ENCODE results near the gene RTN4RL1. TPM values are rescaled to one million over a fixed set of nuclear protein-coding genes. Genes with fewer than 3 reads are reported as not detected.

RTN4RL1 gene
- total RNA-seq, 1 experiment from 2014 or later = 0.12 TPM

DNA sequence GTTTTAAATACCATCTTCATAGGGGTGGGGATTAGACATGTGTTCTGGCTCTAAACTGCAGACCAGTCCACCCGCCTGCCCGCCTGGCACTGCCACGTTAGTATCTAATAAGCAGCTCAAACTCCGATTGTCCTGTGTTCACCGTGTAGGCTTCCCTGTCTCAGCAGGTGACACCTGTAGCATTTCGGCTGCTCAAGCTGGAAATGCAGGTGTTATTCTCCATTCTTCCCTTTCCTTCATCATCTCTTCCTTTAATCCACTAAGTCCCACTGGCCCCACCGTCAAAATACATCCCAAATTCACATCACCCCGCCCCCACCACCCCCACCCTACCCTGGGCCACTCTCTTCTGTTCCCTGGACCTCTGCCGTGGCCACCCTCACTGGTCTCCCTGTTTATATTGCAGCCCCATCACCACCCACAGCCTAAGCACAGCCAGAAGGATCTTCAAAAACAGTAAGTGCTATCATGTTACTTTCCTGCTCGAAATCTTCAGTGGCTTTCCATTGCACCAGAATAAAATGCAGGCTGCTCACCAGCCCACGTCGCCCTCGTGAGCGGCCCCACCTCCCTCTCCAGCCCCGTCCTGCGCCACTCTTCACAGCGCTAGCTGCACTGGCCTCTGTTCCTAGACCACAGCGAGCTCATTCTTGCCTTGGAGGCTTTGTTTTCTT lies 65.1 kb downstream of the RTN4RL1 start:
- no peak for DNase-seq (ENCODE audit: extremely low read depth, low read depth)

DNA sequence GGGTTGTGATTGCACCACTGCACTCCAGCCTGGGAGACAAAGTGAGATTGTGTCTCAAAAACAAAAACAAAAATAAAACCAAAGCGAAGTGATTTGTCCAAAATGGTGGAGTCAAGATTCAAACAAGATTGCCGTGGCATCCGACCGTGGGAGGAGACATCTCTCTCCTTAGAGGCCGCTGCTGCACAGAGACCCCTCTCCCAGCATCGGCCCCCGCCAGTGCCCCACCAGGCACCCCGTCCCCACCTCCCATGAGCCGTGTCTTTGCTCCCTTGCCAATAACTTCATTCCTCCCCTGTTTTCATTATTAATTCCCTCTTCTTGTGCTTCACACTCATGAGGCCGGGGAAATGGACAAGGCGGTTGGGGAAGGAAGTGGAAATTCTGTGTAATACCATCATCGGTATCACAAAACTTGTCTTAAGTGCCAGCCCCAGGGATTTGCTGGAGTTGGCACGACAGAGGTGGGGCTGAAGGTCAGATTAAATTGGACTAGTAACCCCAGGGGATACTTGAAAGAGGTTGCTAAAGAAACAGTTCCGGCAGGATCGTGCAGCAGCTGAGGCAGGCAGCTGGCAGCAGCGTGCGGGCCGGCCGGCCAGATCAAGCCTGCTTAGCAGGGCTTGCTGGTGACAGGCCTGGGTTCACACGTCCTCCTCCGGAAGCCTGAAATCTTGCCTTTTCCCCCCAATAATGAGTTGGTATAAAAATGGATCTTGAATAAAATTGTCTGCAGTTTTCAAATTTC lies 66.8 kb downstream of the RTN4RL1 start:
- DNase-seq (ENCODE audit: extremely low read depth, low read depth) = no peak

DNA sequence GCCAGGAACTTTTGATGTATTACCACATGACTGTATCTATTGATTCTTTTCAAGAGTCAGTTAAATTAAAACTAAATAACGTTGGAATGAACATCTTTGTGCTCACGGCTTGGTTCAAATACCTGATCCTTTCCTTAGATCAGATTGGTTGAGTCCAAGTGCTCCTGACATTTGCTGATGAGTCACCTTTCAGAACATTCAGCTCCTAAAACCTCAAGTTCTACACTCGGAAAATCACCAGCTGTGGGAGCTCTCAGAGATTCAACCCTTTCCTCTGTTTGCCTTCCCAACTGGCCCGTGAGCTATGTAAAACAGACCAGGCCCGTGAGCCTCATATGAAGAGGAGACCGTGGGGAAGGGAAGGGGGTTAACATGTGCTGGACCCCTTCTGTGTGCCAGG lies 68.1 kb downstream of the RTN4RL1 start:
- no peak for DNase-seq (ENCODE audit: extremely low read depth, low read depth)

DNA sequence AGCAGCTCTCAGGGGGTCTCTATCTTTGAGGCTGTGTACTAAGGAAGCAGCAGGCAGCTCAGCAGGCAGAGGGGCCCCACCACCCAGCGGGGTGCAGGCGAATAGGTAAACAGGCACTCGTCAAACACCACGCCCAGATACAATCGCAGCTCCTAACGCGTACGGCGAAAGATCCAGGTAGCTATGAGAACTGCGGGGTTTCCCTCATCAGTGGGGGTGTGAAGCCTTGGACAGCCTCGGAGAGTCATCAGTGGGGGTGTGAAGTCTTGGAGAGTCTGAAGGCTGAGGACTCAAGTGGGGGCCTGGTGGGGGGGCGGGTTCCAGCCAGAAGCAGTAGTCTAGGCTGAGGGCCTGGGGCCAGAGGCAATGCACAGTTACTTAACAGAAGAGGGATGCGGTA lies 69.0 kb downstream of the RTN4RL1 start:
- DNase-seq (ENCODE audit: extremely low read depth, low read depth) = no peak

DNA sequence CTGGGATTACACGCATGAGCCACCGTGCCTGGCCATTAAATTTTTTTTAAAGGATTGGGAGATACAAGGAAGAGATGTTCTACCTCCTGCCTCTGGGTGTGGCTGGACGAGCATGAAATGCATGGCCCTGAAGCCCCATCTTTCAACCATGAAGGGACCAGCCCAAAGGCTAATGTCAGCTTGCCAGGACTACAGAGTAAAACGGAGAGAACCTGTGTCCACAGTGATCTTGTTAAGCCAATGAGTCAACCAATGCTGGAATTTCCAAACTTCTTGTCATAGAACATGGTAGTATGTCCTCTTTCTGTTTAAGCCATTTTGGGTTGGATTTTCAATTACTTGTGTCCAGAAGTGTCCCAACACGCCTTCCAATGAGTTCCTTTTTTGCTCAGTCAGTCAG lies 71.3 kb downstream of the RTN4RL1 start:
- DNase-seq (ENCODE audit: extremely low read depth, low read depth) = no peak

DNA sequence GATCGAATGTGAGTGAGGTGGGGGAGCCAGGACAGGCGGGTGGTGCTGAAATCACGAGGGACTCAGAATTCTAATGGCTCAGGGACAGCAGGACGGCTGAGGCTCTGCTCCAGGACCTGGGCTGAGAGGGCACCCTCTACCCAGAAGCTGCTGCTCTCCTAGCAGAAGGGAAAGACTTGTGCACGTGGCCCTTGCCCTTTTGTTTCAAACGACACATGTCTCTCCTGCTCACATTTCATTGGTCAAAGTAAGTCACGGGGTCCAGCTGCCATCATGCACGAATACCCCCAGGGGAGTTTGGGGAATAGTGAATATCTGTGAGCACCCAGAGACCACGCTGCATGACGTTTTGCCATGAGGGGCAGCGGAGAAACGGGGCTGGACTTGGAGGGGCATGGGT lies 73.2 kb downstream of the RTN4RL1 start:
- no peak for DNase-seq (ENCODE audit: extremely low read depth, low read depth)

DNA sequence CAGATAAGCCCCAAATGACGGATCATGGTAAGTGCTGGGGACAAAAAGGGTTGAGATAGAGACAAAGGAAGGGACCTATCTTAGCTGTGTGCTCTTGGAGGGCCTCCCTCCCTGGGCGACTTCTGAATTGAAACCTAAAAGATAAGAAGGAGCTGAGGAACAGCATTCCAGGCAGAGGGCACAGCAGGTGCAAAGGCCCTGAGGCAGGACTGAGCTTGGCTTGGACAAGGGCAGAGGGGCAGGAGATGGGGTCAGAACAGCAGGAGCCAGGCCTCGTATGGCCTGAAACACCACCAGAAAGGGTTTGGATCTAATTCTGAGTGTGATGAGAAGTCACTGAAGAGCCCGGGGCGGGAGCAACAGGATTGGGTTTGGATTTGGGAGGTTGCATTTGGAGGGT lies 75.4 kb downstream of the RTN4RL1 start:
- no peak for DNase-seq (ENCODE audit: extremely low read depth, low read depth)

DNA sequence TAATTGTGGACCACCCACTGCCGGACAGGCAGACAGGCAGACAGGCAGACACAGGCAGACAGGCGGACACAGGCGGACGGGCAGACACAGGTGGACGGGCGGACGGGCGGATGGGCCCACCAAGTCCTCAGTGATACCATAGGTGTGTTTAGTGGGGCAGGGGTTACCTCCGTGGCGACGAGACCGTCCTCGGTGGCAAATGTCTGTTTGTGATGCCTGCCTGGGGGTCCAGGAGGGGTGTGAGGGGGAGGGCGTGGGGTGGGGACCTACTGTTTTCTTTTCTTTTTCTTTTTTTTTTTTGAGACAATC lies 76.7 kb downstream of the RTN4RL1 start:
- DNase-seq (ENCODE audit: extremely low read depth, low read depth) = no peak

DNA sequence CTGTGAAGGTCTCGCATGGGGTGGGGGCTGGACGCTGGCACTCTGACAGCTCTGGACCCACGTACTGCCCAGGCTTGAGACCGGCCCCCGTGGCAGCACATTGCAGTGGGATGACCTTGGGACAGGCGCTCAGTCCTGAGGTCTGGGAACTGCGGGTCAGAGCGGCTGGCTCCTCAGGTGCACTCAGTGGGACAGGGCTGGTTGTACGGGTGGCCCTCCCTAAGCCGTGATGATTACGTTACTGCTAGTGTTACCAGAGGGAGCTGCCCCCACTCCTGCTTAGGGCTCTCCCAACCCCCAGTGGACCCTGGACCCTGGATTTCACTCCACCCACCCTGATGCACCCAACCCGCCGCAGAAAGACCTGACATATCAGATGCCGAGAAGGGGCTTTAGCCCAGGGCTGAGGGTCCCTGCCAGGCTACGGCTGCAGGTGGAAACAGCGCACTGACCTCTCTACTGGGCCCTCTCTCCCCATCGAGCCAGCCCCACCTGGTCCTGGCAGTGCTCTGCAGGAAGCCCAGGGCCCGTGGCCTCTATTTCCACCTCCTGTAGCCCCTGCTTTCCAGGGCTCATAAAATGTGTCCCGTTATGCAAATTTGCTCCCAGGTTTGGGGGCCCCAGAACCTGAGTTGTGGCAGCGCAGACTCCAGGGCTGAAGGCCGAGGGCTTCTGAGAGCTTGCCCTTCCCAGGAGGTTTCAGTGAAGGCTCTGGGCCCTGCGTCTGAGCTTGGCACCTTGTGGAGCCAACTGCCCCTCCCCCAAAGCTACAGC lies 77.2 kb downstream of the RTN4RL1 start:
- DNase-seq (ENCODE audit: extremely low read depth, low read depth) = no peak

DNA sequence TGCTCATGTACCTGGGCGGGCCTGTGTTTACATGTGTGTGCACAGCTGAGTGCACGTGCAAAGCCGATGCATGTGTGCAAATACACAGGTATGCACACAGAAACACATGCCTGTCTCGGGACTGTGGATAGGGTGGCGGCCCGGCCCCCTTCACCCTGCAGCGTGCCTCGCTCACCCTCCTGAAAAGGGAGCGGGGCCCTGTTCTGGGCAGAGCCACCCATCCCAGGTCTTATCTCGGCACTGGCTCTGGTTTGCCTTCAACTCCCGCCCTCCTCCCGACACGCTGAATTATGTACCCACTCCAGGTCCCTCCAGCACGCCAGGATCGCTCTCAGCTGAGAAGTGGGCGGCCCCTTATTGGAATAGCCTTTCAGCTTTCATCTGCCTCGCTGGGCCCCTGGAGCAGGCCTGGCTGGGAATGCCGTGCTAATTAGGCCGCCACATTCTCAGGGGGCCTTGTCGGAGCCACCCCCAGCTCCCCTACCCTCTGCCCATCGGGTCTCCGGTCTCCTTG lies 77.8 kb downstream of the RTN4RL1 start:
- no peak for DNase-seq (ENCODE audit: extremely low read depth, low read depth)

DNA sequence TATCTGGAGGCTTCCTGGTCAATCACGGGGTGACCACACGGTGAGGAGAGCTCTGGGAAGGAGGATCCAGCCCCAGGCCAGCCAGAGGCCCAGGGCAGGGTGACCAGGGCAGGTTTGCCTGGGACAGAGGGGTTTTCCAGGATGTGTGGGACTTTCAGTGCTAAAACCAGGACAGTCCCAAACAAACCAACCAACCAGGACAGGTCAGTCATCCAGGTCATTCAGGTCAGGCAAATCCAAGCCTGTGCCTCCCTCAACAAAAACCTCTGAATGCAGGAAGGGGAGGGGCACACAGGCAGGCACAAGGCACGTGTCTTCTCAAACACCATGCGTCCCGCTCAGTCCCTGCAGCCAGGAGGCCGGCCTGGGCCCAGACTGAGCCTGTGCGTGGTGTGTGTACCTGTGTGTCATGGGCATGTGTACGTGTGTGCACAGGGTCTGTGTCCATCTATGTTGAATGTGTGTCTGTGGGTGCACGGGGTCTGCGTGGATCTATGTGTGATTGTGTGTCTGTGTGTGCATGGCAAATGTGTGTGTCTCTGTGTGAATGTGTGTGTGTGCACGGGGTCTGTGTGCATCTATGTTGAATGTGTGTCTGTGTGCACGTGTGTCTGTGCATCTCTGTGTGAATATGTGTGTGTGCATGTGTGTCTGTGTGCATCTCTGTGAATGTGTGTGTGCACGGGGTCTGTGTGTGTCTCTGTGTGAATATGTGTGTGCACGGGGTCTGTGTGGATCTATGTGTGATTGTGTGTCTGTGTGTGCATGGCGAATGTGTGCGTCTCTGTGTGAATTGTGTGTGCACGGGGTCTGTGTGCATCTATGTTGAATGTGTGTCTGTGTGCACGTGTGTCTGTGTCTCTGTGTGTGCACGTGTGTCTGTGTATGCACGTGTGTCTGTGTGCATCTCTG lies 78.9 kb downstream of the RTN4RL1 start:
- DNase-seq (ENCODE audit: extremely low read depth, low read depth) = no peak

DNA sequence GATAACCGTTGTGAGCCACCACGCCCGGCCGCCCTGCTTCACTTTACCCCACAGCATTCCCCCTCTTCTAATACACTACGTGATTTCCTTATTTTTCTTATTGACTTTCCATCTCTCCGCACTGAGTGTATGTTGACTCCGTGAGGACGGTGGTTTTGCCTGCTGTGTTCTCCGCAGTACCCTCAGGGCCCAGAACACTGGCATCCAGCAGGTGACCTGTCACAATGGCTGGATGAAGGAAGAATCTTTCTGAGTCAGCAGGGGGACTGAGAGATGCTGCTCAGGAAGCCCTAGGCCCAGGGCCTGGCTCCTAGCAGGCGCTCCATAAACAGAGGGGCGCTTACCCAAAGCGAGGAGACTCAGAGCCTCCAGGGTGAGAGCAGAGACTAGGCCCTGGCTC lies 79.5 kb downstream of the RTN4RL1 start:
- DNase-seq (ENCODE audit: extremely low read depth, low read depth) = no peak

DNA sequence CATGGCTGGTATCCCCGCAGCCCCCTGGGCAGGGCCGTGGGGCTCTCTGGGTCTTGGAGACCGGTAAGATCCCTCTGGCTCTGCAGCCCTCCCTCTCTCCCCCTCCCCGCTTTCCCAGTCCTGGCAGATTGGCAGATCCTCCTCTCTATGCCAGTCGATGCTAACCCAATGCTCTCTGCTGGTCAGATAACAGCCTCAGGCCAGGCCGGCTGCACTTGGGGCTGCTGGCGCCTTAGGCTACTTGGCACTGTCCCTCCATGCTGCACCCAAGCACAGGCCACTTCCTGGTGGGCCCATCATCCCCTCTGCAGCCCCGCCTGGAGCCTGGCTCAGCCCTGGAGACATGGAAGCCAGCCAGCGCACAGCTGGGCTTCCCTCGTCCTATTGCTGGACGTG lies 81.7 kb downstream of the RTN4RL1 start:
- no peak for DNase-seq (ENCODE audit: extremely low read depth, low read depth)

DNA sequence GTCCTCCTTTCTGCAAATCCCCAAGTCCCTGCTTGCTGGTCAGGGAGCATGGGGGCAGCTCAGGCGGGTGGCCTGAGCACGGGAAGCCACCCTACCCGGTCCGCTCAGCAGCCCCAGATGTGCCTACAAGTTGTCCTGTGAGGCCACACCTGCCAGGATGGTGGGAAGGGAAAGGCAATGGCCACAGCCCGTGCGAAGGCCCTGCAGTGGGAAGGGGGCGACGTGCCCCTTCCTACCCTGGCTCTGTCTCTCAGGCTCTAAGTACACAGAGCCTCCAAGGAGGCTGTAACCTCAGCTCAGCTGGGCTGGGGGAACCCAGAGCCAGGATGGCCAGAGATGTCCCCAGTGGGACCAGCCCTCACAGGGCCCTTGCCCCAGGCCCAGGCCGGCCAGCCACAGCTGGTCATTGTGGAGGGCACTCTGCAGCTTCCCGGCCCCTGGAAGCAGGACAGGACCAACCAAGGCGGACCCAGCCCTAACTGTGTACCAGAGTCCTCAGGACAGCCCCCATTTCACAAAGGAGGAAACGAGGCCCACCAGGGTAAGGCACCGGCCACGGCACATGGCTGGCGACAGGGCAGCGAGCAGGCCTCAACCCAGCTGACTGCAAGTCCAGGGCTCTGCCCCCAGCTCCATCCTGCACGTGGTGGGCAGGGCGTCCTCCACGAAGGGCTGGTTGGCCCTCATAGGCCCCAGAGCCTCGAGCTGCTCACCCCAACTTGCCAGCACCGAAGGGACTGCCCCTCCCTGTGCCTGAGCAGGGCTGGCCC lies 82.3 kb downstream of the RTN4RL1 start:
- DNase-seq (ENCODE audit: extremely low read depth, low read depth) = no peak

DNA sequence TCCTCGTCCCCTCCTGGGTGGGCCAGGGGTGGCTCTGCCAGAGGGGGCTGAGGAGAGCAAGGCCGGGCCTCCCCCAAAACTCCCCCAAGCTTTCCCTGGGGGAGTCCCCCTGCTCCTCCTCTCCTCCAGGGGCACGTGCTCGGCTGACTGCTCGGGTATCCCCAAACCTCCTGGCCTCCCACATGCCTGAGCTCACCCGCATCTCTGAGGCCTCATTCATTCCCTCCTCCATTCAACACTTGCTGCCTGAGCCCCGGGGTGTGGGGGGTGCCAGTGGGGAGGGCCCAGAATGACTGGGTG lies 83.1 kb downstream of the RTN4RL1 start:
- DNase-seq (ENCODE audit: extremely low read depth, low read depth) = no peak

DNA sequence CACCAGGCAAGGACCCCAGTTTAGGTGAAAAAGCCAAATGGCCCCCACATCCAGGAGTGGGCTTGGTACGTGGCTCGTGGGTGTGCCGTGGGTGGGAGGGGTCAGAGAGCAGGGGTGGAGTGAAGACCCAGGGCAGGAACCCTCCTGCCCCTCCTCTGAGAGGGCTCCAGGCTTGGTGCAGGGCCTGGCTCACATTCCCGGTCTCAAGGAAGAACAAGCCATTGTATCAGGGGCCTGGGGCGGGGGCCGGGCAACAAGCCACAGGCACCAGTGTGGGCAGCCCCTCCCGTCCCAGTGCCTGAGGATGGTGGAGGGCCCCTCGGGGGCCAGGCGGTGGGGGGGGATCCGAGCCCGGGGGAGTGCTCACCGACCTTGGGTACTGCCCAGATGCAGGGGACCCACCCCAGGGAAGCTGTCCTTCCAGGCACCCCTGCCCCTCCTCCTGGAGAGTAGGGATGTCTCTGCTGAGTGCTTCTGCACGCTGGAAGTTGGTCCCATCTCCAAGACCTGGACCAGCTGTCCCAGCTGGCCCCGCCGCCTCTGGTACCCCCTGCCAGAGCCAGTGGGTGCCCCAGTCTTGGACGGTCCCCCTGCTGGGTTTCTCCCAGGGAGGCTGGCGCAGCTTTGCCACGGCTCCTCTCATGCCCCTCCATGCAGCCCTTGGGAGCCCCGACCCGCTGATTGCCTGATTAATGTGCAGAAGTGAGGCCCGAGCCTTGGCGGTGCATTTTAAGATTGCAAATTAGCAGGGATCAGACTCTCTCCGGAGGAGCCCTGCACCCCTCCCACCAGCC lies 83.7 kb downstream of the RTN4RL1 start:
- no peak for DNase-seq (ENCODE audit: extremely low read depth, low read depth)

DNA sequence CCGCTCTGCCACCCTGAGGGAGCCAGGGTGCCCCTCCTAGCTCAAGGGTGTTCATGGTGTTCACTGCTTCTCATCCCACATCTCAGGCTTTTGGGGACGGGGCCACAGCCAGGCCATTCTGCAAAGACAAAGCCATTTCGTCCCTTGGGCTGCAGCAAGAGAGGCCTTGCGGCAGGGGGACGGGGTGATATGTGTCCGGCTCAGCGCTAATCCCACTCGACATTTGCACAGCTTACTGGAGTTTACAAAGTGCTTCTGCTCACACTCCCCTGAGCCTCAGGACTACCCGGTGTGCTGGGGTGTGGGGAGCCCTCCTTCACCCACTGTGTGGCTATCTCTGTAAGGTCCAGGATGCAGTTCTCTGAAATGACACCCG lies 84.3 kb downstream of the RTN4RL1 start:
- DNase-seq (ENCODE audit: extremely low read depth, low read depth) = no peak

DNA sequence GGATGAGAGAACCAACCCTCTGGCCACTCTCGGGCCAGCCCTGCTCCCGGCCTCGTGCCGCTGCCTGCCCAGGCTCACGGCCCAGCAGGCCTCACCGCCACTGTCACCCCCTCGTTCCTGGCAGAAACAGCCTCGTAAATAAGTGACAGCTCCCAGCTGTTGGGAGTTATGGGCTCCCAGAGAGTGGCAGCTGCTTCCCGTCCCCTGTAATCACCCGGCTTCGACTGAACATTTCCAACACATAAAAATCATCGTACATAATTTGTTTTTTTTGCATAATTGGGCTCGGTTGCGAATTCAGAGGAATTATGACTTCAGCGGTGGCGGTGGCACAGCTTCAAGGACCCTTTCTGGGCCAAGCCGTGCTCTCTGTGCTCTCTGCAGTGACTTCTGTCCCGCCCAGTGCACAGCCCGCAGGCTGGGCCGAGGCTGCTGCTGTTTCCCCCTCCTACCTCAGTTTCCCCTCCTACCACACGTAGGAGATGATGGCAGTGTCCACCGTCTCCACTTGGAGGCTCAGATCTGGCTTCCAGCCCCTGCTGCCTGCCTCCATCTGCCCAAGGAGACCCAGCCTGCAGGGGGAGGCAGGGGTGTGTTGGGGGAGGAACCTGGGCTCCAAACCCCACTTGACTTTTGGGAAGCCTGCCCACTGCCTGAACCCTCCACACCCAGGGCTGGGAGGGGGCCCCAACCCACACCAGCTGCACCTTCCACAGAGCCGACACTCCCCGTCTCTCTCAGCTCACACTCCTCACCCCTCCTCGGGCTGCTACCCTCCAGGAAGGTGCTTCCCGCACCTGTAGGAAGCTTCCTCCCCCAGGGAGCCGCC lies 84.9 kb downstream of the RTN4RL1 start:
- no peak for DNase-seq (ENCODE audit: extremely low read depth, low read depth)

DNA sequence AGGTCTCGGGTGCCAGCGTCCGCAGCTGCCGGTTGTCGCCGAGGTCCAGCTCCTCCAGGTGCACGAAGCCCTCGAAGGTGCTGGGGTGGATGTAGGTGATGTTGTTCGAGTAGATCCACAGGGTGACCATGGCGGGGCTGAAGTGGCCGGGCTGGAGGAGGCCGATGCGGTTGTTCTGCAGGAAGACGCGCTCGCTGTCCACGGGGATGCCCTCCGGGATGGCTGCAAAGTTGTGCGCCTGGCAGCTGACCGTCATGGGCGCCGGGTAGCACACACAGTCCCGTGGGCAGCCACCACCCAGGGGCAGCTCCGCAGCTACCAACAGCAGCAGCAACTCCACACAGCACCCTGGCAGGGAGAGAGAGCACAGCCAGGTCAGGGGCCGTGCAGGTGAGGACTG lies 87.7 kb downstream of the RTN4RL1 start:
- no peak for DNase-seq (ENCODE audit: extremely low read depth, low read depth)
